Kidney epithelial cell (primary cell): Measurements from ENCODE around the gene SEL1L2. TPM values are rescaled to one million over a fixed set of nuclear protein-coding genes. Genes with fewer than 3 reads are reported as not detected.

Experiments
- DNase-seq: peaks from one replicate; pipeline ENCODE4 v3.0.0-alpha.2; 2010; ENCODE audit warnings: low read depth
- H3K27me3 ChIP-seq: 2 replicates; pipeline ENCODE4 v1.6.0; 2011; ENCODE audit warnings: low read length; ENCODE audit not compliant: control insufficient read depth, insufficient read depth
- H3K36me3 ChIP-seq: 2 replicates; pipeline ENCODE4 v1.5.1; 2011; ENCODE audit warnings: low read length; ENCODE audit not compliant: control insufficient read depth, insufficient read depth
- H3K4me3 ChIP-seq: 2 replicates; pipeline ENCODE4 v1.5.1; 2011; ENCODE audit warnings: low read depth, mild to moderate bottlenecking, control low read depth, low read length
- CTCF ChIP-seq: IDR thresholded peaks from 2 replicates; pipeline ENCODE4 v1.5.1; 2011; ENCODE audit warnings: mild to moderate bottlenecking, moderate library complexity, low read length, control low read depth, inconsistent platforms; ENCODE audit not compliant: insufficient read depth, poor library complexity, severe bottlenecking
- total RNA-seq: library from RNA; depleted of rRNA; stranded (reverse); fragments of >200 nt; gene quantifications from 2 replicates; pipeline ENCODE4 v1.2.3, GENCODE V29; 2015

The SEL1L2 gene
- total RNA-seq, 1 donor from 2014 or later = not detected

DNA sequence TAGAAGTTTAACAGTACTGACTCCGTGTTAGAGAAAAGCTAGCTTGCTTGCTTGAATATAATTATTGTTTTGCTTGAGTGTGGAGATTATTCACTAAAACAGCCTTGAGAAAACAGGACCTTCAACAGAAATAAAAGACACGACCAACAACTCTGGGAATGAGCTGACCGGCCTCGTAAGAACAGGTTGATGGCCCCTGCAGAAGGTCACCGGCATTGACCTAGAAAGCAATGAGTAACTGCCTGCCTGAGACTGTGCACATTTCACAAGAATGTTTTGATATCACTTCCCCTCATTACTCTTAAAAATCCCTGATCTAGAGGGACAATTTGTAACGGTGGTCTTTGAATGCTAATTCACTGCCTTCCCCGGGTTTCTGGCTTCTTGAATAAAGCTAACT lies 49.4 kb downstream of the SEL1L2 start:
- Histone ChIP-seq H3K27me3 (no peaks in the 10 kb centered on the region), H3K36me3 (no peaks in the 10 kb centered on the region), H3K4me3 (no peak overlapping the region)
- no peak for DNase-seq
- no peak for TF ChIP-seq CTCF

DNA sequence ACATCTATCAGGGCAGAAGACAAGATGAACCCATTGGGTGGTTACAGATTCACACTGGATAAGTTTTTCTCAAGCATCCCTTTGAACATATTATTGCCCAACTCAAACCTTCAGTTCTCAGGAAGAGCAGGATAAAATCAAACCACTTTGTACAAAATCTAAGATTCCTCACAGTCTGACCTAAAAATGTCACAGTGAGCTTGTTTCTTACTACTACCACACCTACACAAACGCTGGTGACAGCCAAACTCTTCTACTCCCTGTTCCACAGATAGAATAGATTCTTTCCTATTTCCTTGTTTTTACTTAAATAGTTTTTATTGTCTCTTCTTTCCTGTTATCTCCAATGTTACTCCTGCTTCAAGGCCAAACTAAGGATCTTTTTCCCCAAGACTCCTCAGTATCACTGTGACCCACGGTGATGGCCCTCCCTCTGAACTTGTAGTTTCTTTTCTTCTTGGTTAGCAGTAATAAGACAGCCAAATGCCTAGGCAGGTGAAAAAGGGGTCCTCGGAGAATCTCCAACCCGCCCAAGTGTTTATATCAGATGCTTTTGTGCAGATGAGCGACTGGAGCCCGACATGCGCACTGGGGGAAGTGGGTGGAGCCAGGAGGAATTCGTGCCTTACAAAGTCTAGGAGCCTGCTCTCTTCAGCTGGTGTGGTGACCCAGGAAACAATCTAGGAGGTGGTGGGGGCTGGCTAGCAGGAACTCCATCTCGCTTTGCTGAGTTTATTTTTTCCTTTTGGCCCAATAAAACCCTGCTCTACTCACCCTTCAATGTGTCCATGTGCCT lies 53.4 kb downstream of the SEL1L2 start:
- DNase-seq = no peak
- no peak for TF ChIP-seq CTCF
- Histone ChIP-seq H3K27me3 (no peaks in the 10 kb centered on the region), H3K4me3 (no peak overlapping the region), H3K36me3 (no peaks in the 10 kb centered on the region)

GRCh38 chr20:13934992-13935894 lies 55.2 kb downstream of the SEL1L2 start:
- Histone ChIP-seq H3K27me3 (no peaks in the 10 kb centered on the region), H3K36me3 (no peaks in the 10 kb centered on the region), H3K4me3 (no peak overlapping the region)
- no peak for TF ChIP-seq CTCF
- DNase-seq = no peak

DNA sequence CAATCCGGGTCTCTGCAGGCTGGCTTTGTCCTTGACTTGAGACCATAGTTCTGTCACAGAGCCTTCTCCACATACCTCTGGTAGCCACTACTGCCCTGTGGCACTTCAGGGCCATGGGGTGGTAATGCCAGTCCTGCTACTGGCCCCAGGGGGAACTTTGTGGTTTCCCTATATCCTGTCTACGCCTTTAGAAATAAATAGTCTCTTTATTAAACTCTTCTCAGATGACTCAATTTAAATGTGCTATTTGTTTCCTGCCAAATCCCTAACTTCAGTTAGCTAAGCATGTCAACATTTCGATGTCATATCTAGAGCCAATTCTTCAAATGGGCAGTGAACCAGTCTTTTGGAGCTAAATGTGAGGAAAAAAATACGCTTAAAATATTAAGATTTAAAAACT lies 60.1 kb downstream of the SEL1L2 start:
- H3K36me3 ChIP-seq = no peaks in the 10 kb centered on the region
- TF ChIP-seq CTCF = no peak
- no peak for DNase-seq
- no peak overlapping the region for H3K4me3 ChIP-seq
- no peaks in the 10 kb centered on the region for H3K27me3 ChIP-seq

GRCh38 chr20:13929836-13930235 lies 60.6 kb downstream of the SEL1L2 start:
- no peaks in the 10 kb centered on the region for H3K36me3 ChIP-seq
- DNase-seq = no peak
- no peaks in the 10 kb centered on the region for H3K27me3 ChIP-seq
- no peak for TF ChIP-seq CTCF
- no peak overlapping the region for H3K4me3 ChIP-seq

DNA sequence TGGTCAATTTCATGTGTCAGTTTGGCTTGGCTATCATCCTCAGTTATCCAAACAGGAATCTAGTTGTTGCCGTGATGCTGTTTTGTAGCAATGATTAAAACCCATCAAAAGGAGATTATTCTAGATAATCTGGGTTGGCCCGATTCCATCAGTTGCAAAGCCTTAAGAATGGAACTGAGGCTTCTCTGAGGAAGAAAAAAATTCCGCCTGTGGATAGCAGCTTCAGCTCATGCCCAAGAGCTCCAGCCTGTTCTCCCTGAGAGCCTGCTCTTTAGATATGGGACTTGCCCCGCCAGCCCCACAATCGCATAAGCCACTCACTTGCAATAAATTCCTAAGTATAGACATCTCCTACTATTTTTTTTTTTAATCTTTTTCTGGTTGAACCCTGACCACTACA lies 61.5 kb downstream of the SEL1L2 start:
- no peak for TF ChIP-seq CTCF
- no peak for DNase-seq
- no peaks in the 10 kb centered on the region for H3K36me3 ChIP-seq
- H3K4me3 ChIP-seq = no peak overlapping the region
- no peaks in the 10 kb centered on the region for H3K27me3 ChIP-seq
